GM18507 (cell line): ENCODE results near the gene EIF2S3.

Source experiments
- DNase-seq: peaks from one replicate; pipeline ENCODE4 v3.0.0; 2011; ENCODE audit warnings: low read depth; ENCODE audit not compliant: insufficient read length; ENCODE audit errors: extremely low spot score
- FAIRE-seq: peaks from 2 replicates; lab custom pipeline; 2011; peaks lifted over from hg19 to GRCh38; lab: Jason Lieb, UNC

Gene EIF2S3

DNA sequence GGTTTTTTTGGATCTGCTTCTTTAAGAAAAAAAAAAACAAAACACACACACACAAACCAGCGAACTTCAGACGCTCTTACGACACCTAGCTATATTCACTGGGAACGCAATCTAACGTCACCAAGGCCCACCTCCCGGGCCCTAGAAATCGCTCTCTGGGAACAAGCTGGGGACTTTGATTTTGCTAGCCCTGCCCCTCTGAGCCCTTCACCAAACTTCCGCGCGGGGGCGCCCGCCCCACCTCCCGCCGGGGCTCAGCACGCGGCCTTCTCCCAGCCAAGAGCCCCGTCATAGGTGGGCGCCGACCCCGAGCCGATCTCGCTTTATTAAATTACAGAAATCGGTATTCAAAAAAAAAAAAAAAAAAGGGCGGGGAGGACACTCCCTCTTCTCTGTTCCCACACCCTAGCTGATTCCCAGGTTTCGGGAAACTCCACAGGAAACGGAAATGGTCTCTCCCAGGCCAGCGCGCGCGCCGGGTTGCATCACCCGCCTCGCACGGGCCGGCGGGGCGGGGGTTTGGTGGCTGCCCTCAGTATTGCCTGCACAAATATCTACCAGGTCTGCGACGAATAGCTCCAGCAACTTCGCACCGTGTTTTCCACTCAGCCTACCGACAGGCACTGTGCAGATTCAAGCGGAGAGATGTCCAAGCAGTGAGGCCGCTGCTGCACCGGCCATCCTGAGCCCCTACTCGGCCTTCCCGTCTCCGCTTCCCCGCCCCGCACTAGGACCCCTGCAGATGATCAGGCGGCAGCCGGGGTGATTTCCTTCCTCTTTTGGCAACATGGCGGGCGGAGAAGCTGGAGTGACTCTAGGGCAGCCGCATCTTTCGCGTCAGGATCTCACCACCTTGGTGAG is at the start of gene EIF2S3:
Gene EIF2S3 (plus strand): TSS at position 775 of the 861 bp plus-strand sequence. CDS start 13 bp downstream, at position 788.
- FAIRE-seq, result peak; percentile 94
- DNase-seq, result peak; percentile 42

DNA sequence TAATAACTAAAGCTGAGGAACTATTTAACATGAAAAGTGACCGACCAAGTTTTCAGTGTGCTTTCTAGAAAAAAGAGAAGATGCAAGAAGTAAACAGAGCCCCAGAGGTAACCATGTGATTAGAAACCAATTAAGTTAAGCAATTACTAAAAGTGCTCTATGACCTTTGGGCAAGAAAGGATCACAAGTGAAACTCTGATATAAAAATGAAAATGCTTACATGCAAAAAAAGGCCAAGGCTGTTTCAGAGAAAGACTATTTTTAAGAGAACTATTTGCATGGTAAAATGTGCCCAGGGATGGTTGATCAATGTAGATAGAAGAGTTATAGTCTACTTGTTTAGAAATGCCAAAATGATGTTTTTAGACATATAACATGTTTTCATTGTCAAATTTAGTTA is 49.7 kb upstream of the EIF2S3 start:
- FAIRE-seq (peak; percentile 53), DNase-seq (no peak)

DNA sequence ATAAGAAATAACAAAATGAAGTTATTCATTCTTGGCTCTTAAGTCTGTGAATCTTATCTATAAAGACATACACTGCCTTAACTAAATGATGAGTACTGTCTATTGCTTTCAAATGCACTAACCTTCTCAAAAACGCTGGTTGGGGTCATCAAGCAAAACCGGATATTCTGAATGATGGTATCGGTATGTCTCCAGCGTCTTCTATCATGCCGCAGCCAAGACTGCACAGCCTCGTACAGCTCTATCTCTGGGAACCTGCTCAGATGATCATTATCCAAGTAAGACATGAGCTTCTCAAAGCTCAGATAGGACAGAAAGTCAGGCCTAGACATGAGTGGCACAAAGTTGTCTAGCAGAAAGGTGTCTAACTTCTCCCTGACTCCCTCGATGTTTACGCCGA is 48.9 kb upstream of the EIF2S3 start:
- no peak for FAIRE-seq
- no peak for DNase-seq

DNA sequence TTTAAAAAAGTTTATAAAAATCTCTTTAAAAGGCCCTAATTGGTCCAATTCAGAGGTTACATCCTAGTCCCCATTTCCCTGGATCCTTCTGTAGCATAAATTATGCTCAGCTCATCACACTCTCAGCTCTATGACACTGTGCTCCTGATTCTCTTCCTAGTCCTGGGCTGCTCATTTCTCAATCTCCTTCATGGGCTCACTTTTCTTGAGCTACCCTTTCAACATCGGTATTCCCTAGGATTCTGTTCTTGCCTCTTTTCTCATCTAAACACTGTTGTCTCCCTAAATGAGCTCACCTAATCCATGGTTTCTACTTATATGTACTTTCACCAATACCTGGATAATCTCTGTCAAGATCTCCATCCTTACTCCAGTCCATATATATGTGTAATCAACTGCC is 42.5 kb upstream of the EIF2S3 start:
- DNase-seq, result no peak
- FAIRE-seq, result no peak

DNA sequence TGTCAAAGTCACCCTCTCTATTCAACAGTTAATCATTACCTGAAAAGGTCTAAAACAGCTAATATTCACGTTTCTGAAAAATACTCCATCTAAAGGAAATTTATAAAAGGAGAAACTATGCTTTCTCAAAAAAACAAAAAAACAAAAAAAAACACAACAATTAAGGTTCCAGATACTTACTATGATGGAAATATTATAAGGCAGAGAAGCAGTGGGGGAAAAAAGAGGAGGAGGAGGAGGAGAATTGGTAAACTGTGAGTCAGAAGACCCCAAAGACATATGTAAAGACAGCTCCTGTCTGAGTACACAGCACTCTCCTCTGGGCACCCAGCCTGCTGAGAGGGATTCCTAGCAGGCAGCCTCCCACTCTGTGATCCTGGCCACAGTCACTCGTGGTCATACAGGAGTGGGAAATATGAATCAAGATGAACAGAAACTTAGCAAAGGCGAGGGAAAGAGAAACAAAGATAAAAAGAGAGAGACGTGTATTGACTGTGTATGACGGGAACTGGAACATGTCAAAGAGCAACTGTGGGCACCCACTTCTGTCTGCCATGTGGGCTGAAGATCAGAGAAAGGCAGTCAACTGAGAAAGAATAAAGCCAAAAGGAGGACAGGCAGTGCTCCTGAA is 40.3 kb upstream of the EIF2S3 start:
- peak; percentile 93 for FAIRE-seq

DNA sequence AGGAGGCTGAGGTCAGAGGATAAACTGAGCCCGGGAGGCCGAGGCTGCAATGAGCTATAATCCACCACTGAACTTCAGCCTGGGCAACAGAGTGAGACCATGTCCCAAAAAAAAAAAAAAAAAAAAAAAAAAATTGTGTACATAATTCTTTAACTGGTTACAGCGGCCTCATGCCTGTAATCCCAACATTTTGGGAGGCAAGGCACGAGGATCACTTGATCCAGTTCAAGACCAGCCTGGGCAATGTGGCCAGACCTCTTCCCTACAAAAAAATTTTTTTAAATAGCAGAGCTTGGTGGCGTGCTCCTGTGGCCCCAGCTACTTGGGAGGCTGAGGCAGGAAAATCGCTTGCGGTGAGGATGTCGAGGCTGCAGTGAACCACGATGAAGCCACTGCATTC is 37.1 kb upstream of the EIF2S3 start:
- FAIRE-seq, result no peak
- DNase-seq, result no peak

More for the DNA sequence above, 40.3 kb upstream of the EIF2S3 start:
- DNase-seq, result no peak

DNA sequence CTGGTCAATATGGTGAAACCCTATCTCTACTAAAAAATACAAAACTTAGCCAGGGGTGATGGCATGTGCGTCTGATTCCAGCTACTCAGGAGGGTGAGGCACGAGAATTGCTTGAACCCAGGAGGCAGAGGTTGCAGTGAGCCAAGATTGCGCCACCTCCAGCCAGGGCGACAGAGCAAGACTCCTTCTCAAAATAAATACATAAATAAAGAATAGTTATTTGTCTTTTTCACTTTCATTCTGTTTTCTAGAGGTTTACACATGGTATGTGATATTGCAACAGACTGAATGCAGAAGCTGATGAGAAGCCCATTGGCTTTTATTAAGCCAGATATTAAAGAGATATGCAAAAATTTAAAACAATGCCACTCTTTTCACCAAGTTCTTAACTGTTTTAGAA is 35.9 kb upstream of the EIF2S3 start:
- FAIRE-seq (no peak), DNase-seq (no peak)

DNA sequence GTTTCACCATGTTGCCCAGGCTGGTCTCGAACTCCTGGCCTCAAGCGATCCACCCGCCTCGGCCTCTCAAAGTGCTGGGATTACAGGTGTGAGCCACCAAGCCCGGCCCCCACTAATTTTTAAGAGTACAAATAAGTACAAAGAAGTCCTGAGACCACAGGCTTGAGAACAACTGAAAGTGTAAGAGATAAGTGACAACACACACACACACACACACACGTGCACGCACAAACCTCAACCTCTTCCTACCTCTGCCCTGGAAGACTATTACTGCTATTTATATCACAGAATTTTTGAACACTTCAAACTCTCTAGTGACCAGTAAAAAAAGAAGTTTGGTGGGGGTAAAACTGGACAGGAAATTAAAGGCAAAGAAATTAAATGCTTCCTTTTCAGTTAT is 35.3 kb upstream of the EIF2S3 start:
- FAIRE-seq (no peak), DNase-seq (no peak)

DNA sequence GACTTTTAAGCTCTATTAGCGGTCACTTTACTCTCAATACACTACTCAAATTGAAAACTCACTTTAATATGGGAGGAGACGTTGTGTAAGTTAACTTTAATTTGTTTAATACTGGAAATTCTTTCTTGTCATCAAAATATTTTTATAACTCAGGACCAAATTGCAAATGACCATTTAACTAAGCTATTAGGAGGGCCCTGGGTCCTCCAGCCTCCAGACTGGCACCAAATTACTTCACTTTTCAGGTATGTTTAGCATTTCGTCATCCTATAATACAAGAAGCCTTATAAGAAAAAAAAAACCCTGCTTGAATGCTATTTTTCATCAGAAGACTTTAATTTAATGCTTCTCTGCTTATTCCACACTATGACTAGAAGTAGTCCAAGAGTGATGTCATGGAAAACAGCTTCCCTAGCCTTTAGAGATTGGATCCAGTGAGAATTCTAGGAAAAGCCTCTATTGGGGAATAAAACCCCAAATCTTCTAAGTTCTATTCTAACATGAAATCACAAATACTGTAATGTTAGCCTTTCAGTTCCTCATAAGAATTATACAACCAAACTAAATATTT is 34.4 kb upstream of the EIF2S3 start:
- DNase-seq (no peak), FAIRE-seq (no peak)

DNA sequence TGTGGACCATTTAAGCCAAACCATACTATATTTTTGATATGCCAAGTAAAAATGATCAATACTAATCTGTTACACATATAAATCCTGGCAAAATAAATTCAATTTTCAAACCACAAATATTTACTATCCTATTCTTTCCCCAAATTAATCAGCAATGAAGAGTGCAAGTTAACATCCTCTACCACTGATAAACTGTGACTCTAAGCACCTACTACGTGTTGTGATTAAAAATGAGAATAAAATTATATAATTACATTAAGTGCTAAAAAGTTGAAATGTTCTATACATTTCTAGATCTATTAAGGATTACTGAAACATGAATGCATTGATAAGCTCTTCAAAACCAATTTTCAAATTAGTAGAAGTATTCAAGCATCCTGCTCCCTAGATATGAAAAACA is 31.2 kb upstream of the EIF2S3 start:
- FAIRE-seq, result peak; percentile 65

DNA sequence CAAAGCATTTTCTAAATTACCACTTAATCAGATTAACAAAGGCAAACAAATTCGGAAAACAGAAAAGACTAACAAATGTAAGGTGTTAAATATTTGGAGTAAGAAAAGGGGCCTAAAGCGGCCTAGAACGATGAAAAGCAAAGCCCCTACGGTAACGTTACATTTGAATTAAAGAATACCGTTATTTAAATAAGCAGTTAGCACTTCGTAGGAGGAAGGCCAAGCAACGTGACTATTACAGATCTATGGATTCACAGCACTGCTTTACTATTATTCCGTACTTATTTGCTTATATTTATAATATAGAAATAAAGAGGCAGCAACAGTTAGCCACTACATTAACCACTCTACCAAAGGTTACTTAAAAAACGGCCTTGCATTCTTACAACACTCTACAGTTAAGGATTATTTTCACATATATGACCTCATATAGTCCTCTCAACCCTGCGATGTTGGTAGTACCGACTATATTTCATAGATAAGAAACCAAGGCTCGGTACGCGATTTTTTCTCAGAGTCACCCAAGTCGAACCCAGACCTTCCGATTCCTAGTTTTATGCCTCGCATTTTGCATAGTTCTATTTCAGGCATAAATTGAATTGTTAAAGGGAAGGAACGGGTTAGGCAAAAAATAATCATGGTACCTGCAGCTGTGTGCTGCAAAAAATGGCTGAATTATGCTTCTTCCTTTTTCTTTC is 30.6 kb upstream of the EIF2S3 start:
- FAIRE-seq (peak; percentile 82), DNase-seq (no peak)

More for the DNA sequence above, 31.2 kb upstream of the EIF2S3 start:
- DNase-seq, result no peak

DNA sequence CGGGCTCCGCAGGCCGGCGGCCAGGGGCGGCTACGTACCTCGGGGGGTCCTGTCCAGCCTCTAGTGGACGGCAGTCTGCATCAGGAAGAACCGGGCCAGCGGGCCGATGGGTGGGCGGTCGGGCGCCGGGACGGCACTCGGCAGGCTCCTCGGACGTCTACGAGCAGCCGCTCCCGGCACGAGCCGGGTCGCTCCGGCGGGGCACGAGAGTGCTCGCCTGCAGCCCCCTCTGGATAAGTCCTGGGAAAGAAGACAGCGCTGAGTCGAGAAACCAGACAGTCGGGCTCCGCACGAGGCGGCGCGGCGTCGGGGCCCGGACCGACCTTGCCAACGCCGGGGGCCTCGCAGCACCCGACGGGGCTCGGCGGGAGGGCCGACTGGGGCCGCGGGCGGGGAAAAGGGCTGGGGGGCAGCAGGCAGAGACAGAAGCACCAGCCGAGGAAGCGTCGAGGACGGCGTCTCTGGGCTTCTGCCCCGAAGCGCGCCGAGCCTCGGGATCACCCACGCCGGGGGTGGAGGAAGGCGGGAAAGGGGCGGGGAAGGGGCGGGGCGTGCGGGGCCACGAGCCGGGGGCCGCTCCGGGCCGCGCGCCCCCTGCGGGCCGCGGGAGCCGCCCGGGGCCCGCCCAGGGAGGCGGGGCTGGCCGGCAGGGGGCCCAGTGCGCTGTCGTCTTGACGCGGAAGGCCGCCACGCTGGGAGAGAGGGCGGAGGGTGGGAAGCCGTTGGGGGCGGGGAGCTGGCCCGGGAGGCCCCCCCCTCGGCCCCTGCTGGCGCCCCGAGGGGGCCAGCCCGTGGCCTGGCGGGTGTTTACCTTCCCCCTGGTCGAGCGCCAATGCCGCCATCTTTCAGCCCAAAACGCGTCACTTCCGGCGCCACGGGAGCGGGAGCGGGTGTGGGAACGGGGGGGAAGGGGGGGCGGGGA is 29.7 kb upstream of the EIF2S3 start:
- FAIRE-seq, result peak; percentile 93
- peak; percentile 59 for DNase-seq

DNA sequence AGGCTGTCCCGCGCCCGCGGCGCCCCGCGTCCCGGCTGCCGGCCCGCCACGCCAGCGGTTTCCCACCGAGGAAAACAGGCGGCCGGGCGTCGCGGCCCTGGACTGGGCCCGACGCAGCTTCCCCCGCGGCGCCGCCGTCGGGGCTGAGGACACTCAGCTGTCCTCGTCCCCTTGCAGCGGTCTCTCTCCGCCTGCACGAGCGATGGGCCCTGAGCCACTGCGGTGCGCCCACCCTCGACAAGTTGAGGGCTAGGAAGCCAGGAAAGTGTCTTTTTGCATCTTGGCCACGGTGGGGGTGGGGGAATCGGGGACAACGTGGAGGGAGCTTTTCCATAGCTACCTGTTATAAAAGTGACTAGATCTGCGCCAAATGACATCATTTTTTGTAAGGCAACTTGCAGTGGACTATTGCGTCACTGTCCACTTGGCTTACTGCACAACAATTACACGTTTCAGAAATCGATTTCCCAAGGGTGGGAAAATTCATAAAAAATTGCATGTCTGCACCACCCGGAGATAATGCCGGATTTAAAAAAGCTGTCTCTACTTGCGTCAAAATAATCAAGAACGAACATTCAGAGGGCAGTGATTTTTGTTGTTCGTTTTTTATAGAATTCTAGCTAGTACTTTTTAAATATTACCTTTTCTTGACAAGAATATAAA is 28.9 kb upstream of the EIF2S3 start:
- FAIRE-seq, result no peak
- no peak for DNase-seq

DNA sequence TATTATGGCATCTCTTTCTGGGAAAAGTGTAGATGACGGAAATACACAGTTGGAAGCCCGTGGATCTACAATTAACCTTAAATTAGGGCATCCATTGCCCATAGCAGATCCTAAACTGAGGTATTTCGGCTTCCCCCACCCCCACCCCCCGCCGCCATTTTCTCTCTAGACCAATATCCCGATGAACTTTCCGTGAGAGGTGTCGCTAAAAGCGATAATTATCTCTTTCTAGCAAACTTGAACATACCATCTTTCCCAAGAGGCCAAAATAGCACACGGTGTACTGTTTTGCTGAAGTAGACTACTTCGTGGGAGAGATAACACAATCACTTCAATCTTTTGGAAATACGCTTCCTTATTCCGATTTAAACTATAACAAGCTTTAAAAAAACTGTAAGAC is 28.3 kb upstream of the EIF2S3 start:
- DNase-seq (no peak), FAIRE-seq (peak; percentile 29)

DNA sequence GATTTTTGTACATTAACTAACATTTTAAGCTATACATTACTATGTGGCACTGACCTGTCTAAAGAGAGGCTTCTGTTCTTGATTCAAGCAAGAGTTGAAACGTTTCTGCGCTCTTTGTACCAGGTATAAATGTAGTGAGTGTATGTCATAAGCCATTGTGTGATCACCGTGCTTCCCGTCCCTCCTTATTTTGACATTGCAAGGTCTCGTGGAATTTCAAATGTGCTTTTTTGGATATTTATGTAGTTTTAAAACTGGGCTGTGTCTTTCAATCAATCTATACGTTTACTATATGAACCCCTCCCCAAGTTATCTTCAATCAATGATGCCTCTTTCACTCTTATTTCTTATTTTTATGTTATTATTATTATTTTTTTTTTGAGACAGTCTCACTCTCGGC is 27.7 kb upstream of the EIF2S3 start, which contains the start of gene KLHL15:
Gene KLHL15 (minus strand): TSS at position 101 of the 400 bp plus-strand sequence. CDS start 20,493 bp downstream, outside the sequence.
- no peak for FAIRE-seq
- DNase-seq, result no peak

DNA sequence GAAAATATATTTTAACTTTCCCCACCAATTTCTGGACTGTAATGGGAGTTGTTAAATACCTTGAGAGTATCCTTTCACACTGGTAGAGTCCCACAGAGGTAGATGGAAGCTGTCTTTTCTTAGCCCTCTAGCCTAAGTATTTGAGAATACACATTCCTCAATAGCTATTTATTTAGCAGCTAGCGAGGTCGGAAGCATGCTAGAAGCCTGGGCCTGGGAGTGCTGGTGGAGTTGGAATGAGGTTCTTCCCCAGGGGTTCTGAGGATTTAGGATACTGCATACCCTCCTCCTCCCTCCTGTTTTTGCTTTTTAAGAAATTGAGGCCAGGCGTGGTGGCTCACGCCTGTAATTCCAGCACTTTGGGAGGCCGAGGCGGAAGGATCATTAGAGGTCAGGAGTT is 26.8 kb upstream of the EIF2S3 start:
- no peak for FAIRE-seq

DNA sequence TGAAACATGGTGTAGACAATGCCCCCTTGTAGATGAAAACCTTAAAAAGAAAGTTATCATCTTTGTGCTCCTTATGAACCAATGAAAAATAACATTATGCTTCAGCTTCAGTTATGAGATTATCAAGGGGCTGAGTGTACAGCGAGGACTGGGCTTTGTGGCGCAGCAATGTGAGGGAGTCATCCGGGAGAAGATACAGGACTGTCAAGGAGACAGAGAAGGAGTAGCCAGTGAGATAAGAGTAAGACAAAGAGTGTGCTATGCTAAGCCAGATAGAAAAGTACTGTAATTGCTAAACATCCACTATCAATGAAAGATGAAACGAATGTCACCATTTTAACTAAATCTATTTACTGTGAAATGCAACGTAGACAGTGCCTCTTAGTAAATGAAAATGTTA is 24.2 kb upstream of the EIF2S3 start:
- FAIRE-seq (no peak), DNase-seq (no peak)

More for the DNA sequence above, 26.8 kb upstream of the EIF2S3 start:
- no peak for DNase-seq

DNA sequence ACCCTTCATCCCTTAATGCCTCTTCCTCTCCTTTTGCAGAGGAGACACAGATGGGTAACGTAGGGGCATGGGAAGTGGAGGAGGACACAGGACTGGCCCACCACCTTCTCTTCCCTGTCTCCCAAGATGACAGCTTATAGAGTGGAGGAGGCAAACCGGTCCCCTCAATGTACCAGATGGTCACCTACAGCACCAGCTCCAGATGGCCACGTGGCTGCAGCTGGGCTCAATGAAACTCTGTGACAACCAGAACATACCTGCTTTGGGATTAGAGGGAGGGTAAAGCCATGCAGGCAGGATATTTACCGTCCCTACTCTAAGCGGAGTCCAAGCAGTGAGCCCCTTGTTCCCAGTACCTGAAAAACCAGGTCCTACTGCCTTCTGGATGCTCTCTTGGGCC is 20.3 kb upstream of the EIF2S3 start:
- FAIRE-seq (no peak), DNase-seq (no peak)
